ENCODE measurements around the gene ASCL5. TPM values are rescaled to one million over a fixed set of nuclear protein-coding genes. Genes with fewer than 3 reads are reported as not detected.

The ASCL5 gene
- total and polyA plus RNA-seq, 2 experiments from 2014 or later: not detected

Other genes with a start within 250 kb of the ASCL5 start
- gene INAVA, start 232.3 kb downstream of the ASCL5 start, total RNA-seq: 40.5 and 51.0 TPM in 2 replicates
- gene INAVA, start 232.3 kb downstream of the ASCL5 start, polyA plus RNA-seq: 60.8 and 79.7 TPM in 2 replicates
- gene KIF21B, start 103.5 kb downstream of the ASCL5 start, total RNA-seq: 0.60 and 1.3 TPM in 2 replicates
- gene KIF21B, start 103.5 kb downstream of the ASCL5 start, polyA plus RNA-seq: 0.18 and 0.19 TPM in 2 replicates
- 0.04 TPM in 1 of 2 replicates, not detected in the other for gene CACNA1S, start 14.8 kb downstream of the ASCL5 start, total RNA-seq
- not detected in 2 replicates for gene CACNA1S, start 14.8 kb downstream of the ASCL5 start, polyA plus RNA-seq
- gene TMEM9, start 27.3 kb upstream of the ASCL5 start, total RNA-seq: 103 and 104 TPM in 2 replicates
- 99.4 and 113 TPM in 2 replicates for gene TMEM9, start 27.3 kb upstream of the ASCL5 start, polyA plus RNA-seq
- gene IGFN1, start 63.6 kb upstream of the ASCL5 start, total RNA-seq: 0.04 and 3.1 TPM in 2 replicates
- 0.37 TPM in 1 of 2 replicates, not detected in the other for gene IGFN1, start 63.6 kb upstream of the ASCL5 start, polyA plus RNA-seq
- gene PKP1, start 156.3 kb upstream of the ASCL5 start, total RNA-seq: 0.20 and 0.33 TPM in 2 replicates
- 0.04 and 0.11 TPM in 2 replicates for gene PKP1, start 156.3 kb upstream of the ASCL5 start, polyA plus RNA-seq